NCI-H2196 treated with DMSO at 0.1 percent for 48 hours (cell line): ENCODE measurements around the gene DMRTC1B.
"Not testable (repeated sequence)": the region's sequence is repeated elsewhere in the genome, so short reads cannot be mapped to it uniquely, and the experiment has no call there.

Source experiments
- DNase-seq: peaks from one replicate; lab custom pipeline; 2025; ENCODE audit not compliant: unreplicated experiment; lab: John Stamatoyannopoulos, UW

Gene DMRTC1B

GRCh38 chrX:72776653-72777466, at the start of gene DMRTC1B:
TSS of gene DMRTC1B (plus strand) at chrX:72776890. CDS start at chrX:72845136, 68,246 bp downstream.
- DNase-seq: not testable (repeated sequence)

GRCh38 chrX:72727846-72728245, 48.8 kb upstream of the DMRTC1B start:
- DNase-seq: no peak

GRCh38 chrX:72733636-72734035, 43.1 kb upstream of the DMRTC1B start:
- not testable (repeated sequence) for DNase-seq

- no peak for DNase-seq
Observed at GRCh38 chrX:72735561-72735960, 41.1 kb upstream of the DMRTC1B start.

GRCh38 chrX:72745546-72745945, 31.1 kb upstream of the DMRTC1B start:
- DNase-seq: not testable (repeated sequence)

- DNase-seq: not testable (repeated sequence)
Observed at GRCh38 chrX:72748545-72748944, 28.1 kb upstream of the DMRTC1B start.

GRCh38 chrX:72760454-72760853, 16.2 kb upstream of the DMRTC1B start:
- DNase-seq: not testable (repeated sequence)

GRCh38 chrX:72777467-72777790, 739 bp downstream of the DMRTC1B start:
- DNase-seq: not testable (repeated sequence)

- not testable (repeated sequence) for DNase-seq
Observed at GRCh38 chrX:72778146-72778545, 1.5 kb downstream of the DMRTC1B start.

GRCh38 chrX:72782560-72782959, 5.9 kb downstream of the DMRTC1B start, which contains the start of gene FAM236B:
TSS of gene FAM236B (minus strand) at chrX:72782660. CDS start at chrX:72782560, 100 bp downstream.
- DNase-seq: not testable (repeated sequence)

- not testable (repeated sequence) for DNase-seq
Observed at GRCh38 chrX:72783365-72783936, 6.8 kb downstream of the DMRTC1B start.

- not testable (repeated sequence) for DNase-seq
Observed at GRCh38 chrX:72783964-72784363, 7.3 kb downstream of the DMRTC1B start.

GRCh38 chrX:72788142-72788541, 11.5 kb downstream of the DMRTC1B start:
- DNase-seq: not testable (repeated sequence)

GRCh38 chrX:72790390-72790789, 13.7 kb downstream of the DMRTC1B start:
- DNase-seq: not testable (repeated sequence)

GRCh38 chrX:72808110-72808509, 31.4 kb downstream of the DMRTC1B start, which contains the start of gene FAM236D:
TSS of gene FAM236D (minus strand) at chrX:72808210. CDS start at chrX:72808110, 100 bp downstream.
- not testable (repeated sequence) for DNase-seq

- DNase-seq: not testable (repeated sequence)
Observed at GRCh38 chrX:72830701-72831100, 54.0 kb downstream of the DMRTC1B start.

- DNase-seq: not testable (repeated sequence)
Observed at GRCh38 chrX:72837532-72837931, 60.8 kb downstream of the DMRTC1B start.

- DNase-seq: not testable (repeated sequence)
Observed at GRCh38 chrX:72882898-72883297, 106.2 kb downstream of the DMRTC1B start.

- not testable (repeated sequence) for DNase-seq
Observed at GRCh38 chrX:72889740-72890139, 113.0 kb downstream of the DMRTC1B start.
